Measurements from ENCODE around the gene STEAP2.

DNA sequence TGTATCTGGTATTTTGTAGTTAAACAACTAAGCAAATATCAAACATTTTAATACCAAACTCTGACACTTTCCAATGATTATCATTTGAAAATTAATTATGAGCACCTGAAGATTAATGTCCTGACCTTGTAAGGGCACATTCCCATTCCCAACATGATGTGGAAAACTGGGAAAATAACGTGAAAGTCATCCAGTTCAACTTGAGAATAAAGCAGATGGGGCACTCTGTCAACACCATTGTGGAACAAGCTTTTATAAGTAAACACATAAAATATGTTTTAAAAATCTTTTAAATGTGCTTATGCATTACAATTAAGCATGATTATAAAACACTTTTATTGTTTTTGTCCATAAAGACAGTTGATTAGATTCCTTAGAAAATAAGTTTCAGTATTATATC, 14.1 kb downstream of the STEAP2 start:
- no peak for TF ChIP-seq POLR2AphosphoS5 (IDR thresholded peaks at IDR 0.05)
- TF ChIP-seq, protein P1, sequence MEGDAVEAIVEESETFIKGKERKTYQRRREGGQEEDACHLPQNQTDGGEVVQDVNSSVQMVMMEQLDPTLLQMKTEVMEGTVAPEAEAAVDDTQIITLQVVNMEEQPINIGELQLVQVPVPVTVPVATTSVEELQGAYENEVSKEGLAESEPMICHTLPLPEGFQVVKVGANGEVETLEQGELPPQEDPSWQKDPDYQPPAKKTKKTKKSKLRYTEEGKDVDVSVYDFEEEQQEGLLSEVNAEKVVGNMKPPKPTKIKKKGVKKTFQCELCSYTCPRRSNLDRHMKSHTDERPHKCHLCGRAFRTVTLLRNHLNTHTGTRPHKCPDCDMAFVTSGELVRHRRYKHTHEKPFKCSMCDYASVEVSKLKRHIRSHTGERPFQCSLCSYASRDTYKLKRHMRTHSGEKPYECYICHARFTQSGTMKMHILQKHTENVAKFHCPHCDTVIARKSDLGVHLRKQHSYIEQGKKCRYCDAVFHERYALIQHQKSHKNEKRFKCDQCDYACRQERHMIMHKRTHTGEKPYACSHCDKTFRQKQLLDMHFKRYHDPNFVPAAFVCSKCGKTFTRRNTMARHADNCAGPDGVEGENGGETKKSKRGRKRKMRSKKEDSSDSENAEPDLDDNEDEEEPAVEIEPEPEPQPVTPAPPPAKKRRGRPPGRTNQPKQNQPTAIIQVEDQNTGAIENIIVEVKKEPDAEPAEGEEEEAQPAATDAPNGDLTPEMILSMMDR (IDR thresholded peaks at IDR 0.05), result no peak
- TF ChIP-seq POLR2A (IDR thresholded peaks at IDR 0.05), result no peak
- TF ChIP-seq EP300 (IDR thresholded peaks at IDR 0.05), result no peak

Measured in sigmoid colon (tissue), 4 donors.